GM10266 (cell line): Measurements from ENCODE around the gene JMJD8.
A peak's percentile ranks its signal among the peaks of the same experiment; 100 is the strongest.

ENCODE experiments used
- DNase-seq: peaks from one replicate; pipeline ENCODE4 v3.0.0; 2012; ENCODE audit errors: extremely low spot score
- CTCF ChIP-seq: IDR thresholded peaks from 2 replicates; pipeline ENCODE4 v1.5.1; 2012; ENCODE audit warnings: mild to moderate bottlenecking, low read depth; ENCODE audit not compliant: control insufficient read depth, insufficient read depth; ENCODE audit errors: missing control alignments

The JMJD8 gene

GRCh38 chr16:728890-729744 is 45.0 kb upstream of the JMJD8 start:
- no peak for DNase-seq
- no peak for TF ChIP-seq CTCF

- no peak for TF ChIP-seq CTCF
- DNase-seq = peak; percentile 93
Observed at GRCh38 chr16:728131-728889, 44.2 kb upstream of the JMJD8 start.

- TF ChIP-seq CTCF = no peak
Observed at GRCh38 chr16:727291-727977, 43.3 kb upstream of the JMJD8 start.

GRCh38 chr16:726438-727290 is 42.5 kb upstream of the JMJD8 start, which contains the start of the genes CCDC78 and HAGHL:
Gene CCDC78 (minus strand): TSS chr16:726443. CDS start chr16:726367, 76 bp downstream.
Gene HAGHL (plus strand): TSS chr16:727106. CDS start chr16:727510, 404 bp downstream.
- DNase-seq = peak; percentile 92
- no peak for TF ChIP-seq CTCF

More at GRCh38 chr16:727291-727977, 43.3 kb upstream of the JMJD8 start:
- DNase-seq = peak; percentile 78

- no peak for DNase-seq
- TF ChIP-seq CTCF = no peak
Observed at GRCh38 chr16:726188-726437, 42.0 kb upstream of the JMJD8 start.

- no peak for TF ChIP-seq CTCF
- no peak for DNase-seq
Observed at GRCh38 chr16:725463-726187, 41.5 kb upstream of the JMJD8 start.
